Left colon (tissue), 2 donors: Measurements from ENCODE around the gene IL23R. TPM values are rescaled to one million over a fixed set of nuclear protein-coding genes. Genes with fewer than 3 reads are reported as not detected.
"Not testable (repeated sequence)": the region's sequence is repeated elsewhere in the genome, so short reads cannot be mapped to it uniquely, and the experiment has no call there.

Experiments used
- ATAC-seq: fragments of 200-7000 bp; cut with Tn5 transposase; one replicate; pipeline ENCODE4 v1.9.1; 2020; ENCODE audit warnings: mild to moderate bottlenecking, moderate library complexity
- DNase-seq, 2 donors: peaks; one replicate each; pipeline ENCODE4 v3.0.0-alpha.2; 2020
- intact Hi-C, 2 donors: fragments of 100-400 bp; cut with DNase I in 1 of 2; cut with micrococcal nuclease in 1 of 2; formaldehyde crosslinking; loops; one replicate each; pipeline versions ENCODE4 v1.11.2 to v1.14.0; 2022; cut with DNase I, micrococcal nuclease
- total RNA-seq, 2 donors: library from RNA; stranded (reverse); fragmentation: NEBNext Ultra II Directional; extraction: Animal tissue kit (Norgen Biotek cat#: 25700); gene quantifications; one replicate each; pipeline ENCODE4 v1.2.1, GENCODE V29; 2021
- donor health status: DM: no; HTN: no; CAD: no.
- donor health status: DM: yes; HTN: yes; CAD: no.

Gene IL23R
- total RNA-seq, 2 donors from 2014 or later: 2.0 TPM

- ATAC-seq (peak; percentile 74), DNase-seq (no peak)
- intact Hi-C loops: no loop called here
Measured at GRCh38 chr1:67188137-67188536, 21.9 kb downstream of the IL23R start.

GRCh38 chr1:67189953-67190352, 23.7 kb downstream of the IL23R start:
- ATAC-seq: no peak
- DNase-seq: no peak
- intact Hi-C loops: no loop called here

- no peak for ATAC-seq
Measured at GRCh38 chr1:67190410-67190809, 24.2 kb downstream of the IL23R start.

GRCh38 chr1:67190942-67191341, 24.7 kb downstream of the IL23R start:
- intact Hi-C loops: no loop called here
- DNase-seq (no peak), ATAC-seq (no peak)

More at GRCh38 chr1:67190410-67190809, 24.2 kb downstream of the IL23R start:
- DNase-seq: no peak
- intact Hi-C loops: no loop called here

GRCh38 chr1:67191668-67192520, 25.6 kb downstream of the IL23R start:
- intact Hi-C loops: no loop called here
- ATAC-seq (peak; percentile 52), DNase-seq (no peak)

GRCh38 chr1:67192902-67193301, 26.6 kb downstream of the IL23R start:
- DNase-seq (no peak), ATAC-seq (no peak)
- intact Hi-C loops: no loop called here

GRCh38 chr1:67193704-67194103, 27.4 kb downstream of the IL23R start:
- ATAC-seq (no peak), DNase-seq (no peak)
- intact Hi-C loops: no loop called here

GRCh38 chr1:67194209-67194863, 28.1 kb downstream of the IL23R start:
- intact Hi-C loops: no loop called here
- ATAC-seq: no peak

GRCh38 chr1:67200755-67201154, 34.5 kb downstream of the IL23R start:
- DNase-seq: no peak
- ATAC-seq: no peak

More at GRCh38 chr1:67194209-67194863, 28.1 kb downstream of the IL23R start:
- no peak for DNase-seq

GRCh38 chr1:67201891-67202290, 35.6 kb downstream of the IL23R start:
- intact Hi-C loops: no loop called here

More at GRCh38 chr1:67200755-67201154, 34.5 kb downstream of the IL23R start:
- intact Hi-C loops: no loop called here

GRCh38 chr1:67204298-67204980, 38.2 kb downstream of the IL23R start:
- ATAC-seq: no peak
- intact Hi-C loops: no loop called here
- DNase-seq: no peak

More at GRCh38 chr1:67201891-67202290, 35.6 kb downstream of the IL23R start:
- no peak for ATAC-seq
- no peak for DNase-seq

GRCh38 chr1:67207398-67207797, 41.1 kb downstream of the IL23R start:
- intact Hi-C loops, ATAC-seq, DNase-seq: not testable (repeated sequence)

- intact Hi-C loops: no loop called here
- no peak for ATAC-seq
- no peak for DNase-seq
Measured at GRCh38 chr1:67208217-67208616, 42.0 kb downstream of the IL23R start.

GRCh38 chr1:67209521-67209920, 43.3 kb downstream of the IL23R start:
- ATAC-seq: no peak
- no peak for DNase-seq
- intact Hi-C loops: no loop called here

GRCh38 chr1:67211589-67212563, 45.6 kb downstream of the IL23R start:
- peak; percentile 46 for ATAC-seq
- DNase-seq: peak in 1 of 2 donors; percentile 29
- intact Hi-C loops: loop anchor here in 1 of 2 donors (10.0 kb wide), 1 partner anchor 293 kb away; no protein-coding TSS in a partner anchor

GRCh38 chr1:67213164-67213563, 46.9 kb downstream of the IL23R start:
- intact Hi-C loops: loop anchor here in 1 of 2 donors (10.0 kb wide), 1 partner anchor 292 kb away; no protein-coding TSS in a partner anchor
- ATAC-seq: peak; percentile 50

GRCh38 chr1:67213948-67214347, 47.7 kb downstream of the IL23R start:
- no peak for ATAC-seq
- intact Hi-C loops: loop anchor here in 1 of 2 donors (10.0 kb wide), 1 partner anchor 291 kb away; no protein-coding TSS in a partner anchor
- DNase-seq: no peak

More at GRCh38 chr1:67213164-67213563, 46.9 kb downstream of the IL23R start:
- DNase-seq: no peak
